NCI-H69 (cell line): ENCODE results near the gene PTPRN2.

Experiments
- DNase-seq: peaks from one replicate; lab custom pipeline; 2025; lab: John Stamatoyannopoulos, UW

Gene PTPRN2

GRCh38 chr7:157682946-157683746 is 904.5 kb downstream of the PTPRN2 start:
- DNase-seq = no peak

DNA sequence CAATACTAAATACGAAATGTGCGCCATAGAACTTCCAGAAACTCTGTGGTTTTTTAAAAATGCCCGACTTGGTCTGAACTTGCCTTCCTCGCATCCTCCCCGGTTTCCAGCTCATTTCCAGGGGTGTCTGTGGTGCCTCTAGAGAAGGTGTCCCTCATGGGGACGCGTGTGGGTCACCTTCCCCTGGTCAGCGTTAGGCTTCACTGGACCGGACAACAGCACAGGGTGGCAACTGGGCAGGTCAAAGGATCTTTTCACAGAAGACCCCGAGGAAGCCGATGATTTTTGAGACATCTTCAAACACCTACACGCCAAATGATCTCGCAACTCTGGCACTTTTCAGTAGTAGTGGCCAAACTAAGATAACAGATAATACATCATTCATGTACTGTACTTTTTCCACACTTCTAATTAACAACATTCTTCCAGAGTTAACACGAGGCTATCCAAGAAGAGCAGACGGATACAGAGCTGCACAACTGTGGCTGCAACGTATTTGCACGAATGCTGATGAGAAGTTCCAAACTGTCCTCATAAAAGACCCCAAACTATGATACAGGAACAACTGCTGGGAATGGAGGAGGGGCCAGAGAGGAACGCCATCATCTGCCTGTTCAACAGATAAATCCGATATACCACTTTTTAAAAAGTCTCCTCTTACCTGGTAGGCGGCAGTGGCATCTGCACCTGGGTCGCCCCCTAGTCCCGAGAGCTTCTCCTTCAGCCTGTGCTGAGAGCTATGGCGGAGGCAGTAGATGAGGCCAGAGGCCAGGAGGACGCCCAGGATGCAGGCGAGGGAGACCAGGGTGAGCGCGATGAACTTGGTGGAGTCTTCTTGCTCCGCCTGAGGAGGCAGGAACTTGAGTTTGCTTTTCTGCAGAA is 905.3 kb downstream of the PTPRN2 start:
- no peak for DNase-seq

DNA sequence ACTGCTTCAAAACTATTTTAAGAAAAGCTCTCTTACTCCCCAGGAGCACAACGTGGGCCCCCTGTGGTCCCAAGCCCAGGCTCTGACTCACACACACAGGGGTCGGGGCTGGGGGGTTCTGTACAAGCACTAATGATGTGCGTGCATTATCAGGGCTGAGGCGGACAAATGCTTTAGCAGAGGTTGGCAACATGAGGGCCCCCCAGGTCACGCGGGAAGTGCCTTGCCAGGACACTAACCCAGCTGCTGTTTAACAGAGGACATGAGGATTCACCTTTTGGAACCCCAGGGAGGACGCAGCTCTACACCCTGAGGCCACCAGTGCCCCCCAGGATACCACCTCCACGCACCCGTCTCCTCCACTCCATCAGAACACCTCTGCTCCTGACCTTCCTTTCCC is 908.0 kb downstream of the PTPRN2 start:
- no peak for DNase-seq

DNA sequence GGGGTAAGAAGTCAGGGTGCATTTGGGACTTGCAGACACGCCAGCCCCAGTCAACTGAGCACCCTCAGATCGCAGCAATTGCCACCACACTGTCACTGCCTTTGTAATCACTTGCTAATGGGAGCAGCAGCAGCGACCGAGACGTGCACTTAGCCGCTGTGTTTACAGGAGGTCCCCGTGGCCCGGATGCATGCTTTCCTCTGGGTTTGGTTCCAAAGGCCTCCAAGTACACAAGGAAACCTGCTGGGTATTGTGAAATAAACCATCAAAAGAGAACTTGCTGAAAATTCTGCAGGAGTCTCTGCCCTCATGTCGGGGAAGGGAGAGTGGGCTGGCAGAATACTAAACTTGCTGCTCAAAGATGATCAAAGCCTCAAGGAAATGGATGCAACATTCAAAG is 909.1 kb downstream of the PTPRN2 start:
- DNase-seq = peak; percentile 19

DNA sequence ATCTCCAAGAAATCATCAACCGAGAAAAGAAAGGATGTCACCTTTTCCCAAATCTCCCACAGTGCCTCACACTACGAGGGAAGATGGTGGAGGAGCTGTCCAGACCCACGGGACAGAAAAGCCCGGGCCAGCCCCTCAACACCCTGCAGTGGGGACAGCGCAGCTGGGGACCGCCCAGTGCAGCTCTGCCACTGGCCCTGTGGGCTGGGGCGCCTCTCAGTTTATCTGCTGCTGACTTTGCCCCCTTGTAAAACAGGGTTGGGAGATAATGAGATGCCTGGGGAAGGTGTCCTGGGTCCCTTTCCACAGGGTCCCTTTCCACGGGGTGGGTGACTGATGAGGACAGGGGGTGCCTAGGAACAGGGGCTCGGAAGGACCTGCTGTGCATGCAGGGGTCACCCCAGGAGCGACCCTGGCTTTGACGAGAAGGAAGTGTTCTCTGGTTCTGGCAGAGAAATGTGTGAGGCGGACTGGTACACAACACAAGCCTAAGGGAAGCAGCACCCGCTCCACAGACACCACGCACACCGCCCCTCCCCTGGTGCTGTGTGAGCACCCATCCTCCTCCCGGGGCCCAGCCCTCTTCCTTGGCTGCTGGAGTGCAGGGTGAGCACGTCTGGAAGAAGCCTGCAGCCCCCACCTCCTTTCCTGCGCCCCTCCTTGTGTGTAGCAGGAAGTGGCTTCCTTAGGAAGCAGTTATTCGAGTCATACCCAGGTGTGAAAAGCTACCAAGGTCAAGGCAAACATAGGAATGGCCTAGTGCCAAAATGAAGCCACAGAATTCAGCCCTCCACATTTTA is 911.0 kb downstream of the PTPRN2 start:
- DNase-seq = peak; percentile 18

GRCh38 chr7:157676001-157676400 is 911.6 kb downstream of the PTPRN2 start:
- DNase-seq = peak; percentile 35

GRCh38 chr7:157675427-157675927 is 912.1 kb downstream of the PTPRN2 start:
- DNase-seq = no peak

DNA sequence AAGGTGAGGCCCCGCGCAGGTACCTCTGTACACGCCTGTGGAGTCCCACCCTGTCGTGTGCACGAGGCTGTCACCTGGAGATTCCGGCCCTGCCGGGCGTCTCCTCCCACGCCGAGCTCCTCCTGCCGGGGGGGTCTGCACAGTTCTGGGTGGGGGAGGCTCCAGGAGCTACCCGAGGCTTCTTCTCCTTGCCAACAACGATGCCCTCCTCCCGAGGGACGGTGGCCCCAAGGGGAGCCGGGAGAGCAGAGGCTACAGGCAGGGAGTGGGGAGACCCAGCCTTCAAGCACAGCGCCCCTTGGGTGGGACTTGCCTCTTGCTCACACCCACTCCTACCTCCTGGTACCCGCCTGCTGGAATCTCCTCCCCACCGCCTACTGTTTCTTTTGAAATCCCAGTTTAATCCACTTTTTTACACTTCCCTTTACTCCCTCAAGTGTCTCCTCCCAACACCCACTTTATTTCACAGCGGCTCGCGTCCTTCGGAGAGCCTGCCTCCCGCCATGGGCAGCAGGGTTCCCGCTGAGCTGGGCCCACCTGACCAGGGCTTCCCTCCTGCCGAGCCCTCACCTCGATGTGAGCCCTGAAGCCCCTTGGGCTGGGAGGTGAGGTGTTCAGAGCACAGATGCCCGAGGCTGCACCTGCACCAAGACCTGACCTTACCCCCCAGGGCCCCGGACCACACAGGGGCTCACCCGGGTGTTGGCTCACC is 912.8 kb downstream of the PTPRN2 start:
- no peak for DNase-seq

GRCh38 chr7:157674027-157674714 is 913.5 kb downstream of the PTPRN2 start:
- no peak for DNase-seq

- DNase-seq = no peak
Measured at GRCh38 chr7:157673573-157673972, 914.0 kb downstream of the PTPRN2 start.

- DNase-seq = no peak
Measured at GRCh38 chr7:157671358-157672255, 916.0 kb downstream of the PTPRN2 start.

DNA sequence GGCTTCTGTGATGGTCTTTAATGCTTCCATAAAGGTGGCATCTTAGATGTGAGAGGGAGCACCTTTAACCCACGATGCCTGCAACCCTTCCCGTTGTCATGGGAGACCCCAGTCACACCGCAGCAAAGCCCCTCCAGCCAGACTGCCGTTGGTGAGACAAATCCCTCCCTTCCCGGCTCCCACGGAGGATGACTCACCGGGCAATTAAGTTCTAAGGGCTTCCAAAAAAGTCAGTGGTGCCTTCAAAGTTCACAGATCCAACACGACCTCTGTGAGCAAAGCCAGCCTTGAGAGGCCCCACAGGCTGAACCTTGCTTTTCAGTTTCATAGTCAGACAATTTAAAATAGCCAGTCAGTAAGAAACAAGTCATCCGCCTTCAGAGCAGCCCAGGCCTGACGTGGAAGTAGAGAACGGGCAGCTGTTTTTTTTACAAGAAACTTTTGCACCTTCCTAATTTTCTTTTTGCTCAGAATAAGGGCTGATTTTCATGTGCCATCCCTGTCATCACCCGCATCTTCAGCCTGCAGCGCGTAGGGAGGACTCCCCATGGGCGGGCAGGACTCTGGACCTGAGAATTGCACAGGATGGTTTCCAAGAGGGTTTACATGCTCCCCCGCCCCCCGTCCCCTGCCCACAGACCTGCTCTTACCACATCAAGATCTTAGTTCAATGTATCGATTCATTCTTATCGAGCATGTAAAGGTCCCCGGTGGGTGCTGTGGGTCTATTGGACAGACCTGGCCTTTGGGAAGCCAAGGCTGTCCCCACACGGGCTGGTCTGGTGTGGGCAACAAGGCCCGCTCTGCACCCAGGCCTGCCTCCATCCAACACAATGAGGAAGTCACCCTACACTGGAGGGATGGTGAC is 916.9 kb downstream of the PTPRN2 start:
- DNase-seq = no peak

- DNase-seq = no peak
Measured at GRCh38 chr7:157669768-157670351, 917.8 kb downstream of the PTPRN2 start.

GRCh38 chr7:157668884-157669767 is 918.5 kb downstream of the PTPRN2 start:
- no peak for DNase-seq

GRCh38 chr7:157668221-157668883 is 919.3 kb downstream of the PTPRN2 start:
- DNase-seq = no peak

- no peak for DNase-seq
Measured at GRCh38 chr7:157667731-157668130, 919.9 kb downstream of the PTPRN2 start.

DNA sequence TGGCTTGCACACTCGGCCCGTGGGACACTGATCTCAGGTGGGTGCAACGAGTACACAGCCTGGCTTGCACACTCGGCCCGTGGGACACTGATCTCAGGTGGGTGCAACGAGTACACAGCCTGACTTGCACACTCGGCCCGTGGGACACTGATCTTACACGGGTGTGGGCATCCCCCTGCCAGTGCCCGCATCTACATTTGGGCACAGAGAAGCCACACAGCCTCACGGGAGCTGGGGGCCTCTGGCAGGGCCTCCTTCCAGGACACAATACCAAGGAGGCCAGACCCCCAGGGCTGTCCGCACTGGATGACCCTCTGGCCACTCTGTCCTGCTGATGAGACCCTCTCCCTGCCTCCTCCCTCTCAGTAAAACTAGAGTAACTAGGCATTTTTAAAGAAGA is 920.4 kb downstream of the PTPRN2 start:
- no peak for DNase-seq
